HTERT RPE-1 (cell line): ENCODE measurements around the gene ZNF793.

ENCODE experiments used
- in situ Hi-C: fragments of 300-500 bp; cut with MboI; formaldehyde crosslinking; loops from 4 replicates; pipeline ENCODE4 v1.14.3; 2020; ENCODE audit warnings: low sequenced_read_pairs

ZNF793 gene

DNA sequence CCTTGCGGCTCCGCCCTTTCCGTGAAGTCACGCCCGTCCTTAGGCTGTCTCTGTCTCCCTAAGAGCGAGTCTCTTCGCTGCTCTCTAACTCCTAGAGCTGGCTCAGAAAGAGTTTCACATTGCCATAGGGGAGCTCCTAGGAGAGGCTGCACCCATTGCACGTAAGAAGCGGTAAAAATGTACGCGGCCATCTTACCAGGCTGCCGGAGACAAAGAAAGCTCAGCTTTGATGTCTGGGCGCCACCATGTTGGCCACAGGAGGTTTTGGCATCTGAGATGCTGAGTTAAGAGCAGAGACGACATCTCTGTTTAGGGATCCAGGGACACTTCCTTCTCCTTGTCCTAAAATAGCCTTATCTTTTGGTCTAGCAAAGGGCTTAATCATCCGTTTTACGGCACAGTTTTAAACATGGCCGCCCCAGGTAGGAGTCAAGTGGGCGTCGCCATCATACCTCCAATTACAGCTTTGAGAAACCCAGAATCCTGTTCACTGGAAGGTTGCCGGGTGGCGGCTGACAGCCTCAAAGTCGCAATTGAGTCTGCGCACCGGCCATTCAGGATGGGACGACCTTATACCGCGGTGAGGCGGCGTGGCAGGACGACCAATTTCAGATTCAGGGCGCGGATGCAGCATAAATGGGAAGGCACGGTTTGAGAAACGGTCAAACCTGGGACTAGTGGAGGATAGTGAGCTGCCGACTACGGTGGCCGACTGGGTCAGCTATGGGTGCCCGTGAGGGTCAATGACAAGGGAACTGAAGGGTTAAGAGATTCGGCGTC lies at the start of gene ZNF793:
TSS of gene ZNF793 (plus strand) at position 553 of the 780 bp plus-strand sequence. CDS start 16,501 bp downstream, outside the sequence.
- in situ Hi-C loops = no loop called here

- in situ Hi-C loops = no loop called here
Observed at GRCh38 chr19:37466277-37466797, 40.4 kb upstream of the ZNF793 start.

- in situ Hi-C loops = no loop called here
Observed at GRCh38 chr19:37466798-37467607, 39.7 kb upstream of the ZNF793 start, which contains the start of gene ZNF569. Gene ZNF569, minus strand, starts transcription at chr19:37467444. Its CDS starts 22,523 bp downstream, at chr19:37444921.

DNA sequence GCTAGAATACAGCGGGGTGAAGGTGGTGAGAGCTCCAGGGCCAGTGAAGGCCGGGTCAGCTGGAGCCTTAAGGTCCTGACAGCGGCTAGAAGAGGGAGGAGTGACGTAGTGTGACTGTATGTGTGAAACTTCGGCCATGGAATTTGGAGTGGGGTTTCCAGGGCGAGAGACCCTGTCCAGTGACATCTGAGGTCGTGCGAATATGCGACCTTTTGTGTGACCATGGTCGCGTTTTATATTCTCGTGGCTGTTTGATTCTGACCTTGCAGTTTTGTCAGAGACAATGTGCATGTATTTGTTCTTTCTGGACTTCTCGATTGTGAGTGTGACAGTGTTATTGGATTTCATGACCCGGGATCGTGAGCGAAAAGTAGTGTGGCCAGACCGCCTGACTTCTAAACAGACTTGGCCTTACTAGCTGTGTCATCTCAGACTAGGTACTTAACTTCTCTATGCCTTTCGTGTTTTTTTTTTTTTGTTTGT lies 39.1 kb upstream of the ZNF793 start:
- in situ Hi-C loops = no loop called here

DNA sequence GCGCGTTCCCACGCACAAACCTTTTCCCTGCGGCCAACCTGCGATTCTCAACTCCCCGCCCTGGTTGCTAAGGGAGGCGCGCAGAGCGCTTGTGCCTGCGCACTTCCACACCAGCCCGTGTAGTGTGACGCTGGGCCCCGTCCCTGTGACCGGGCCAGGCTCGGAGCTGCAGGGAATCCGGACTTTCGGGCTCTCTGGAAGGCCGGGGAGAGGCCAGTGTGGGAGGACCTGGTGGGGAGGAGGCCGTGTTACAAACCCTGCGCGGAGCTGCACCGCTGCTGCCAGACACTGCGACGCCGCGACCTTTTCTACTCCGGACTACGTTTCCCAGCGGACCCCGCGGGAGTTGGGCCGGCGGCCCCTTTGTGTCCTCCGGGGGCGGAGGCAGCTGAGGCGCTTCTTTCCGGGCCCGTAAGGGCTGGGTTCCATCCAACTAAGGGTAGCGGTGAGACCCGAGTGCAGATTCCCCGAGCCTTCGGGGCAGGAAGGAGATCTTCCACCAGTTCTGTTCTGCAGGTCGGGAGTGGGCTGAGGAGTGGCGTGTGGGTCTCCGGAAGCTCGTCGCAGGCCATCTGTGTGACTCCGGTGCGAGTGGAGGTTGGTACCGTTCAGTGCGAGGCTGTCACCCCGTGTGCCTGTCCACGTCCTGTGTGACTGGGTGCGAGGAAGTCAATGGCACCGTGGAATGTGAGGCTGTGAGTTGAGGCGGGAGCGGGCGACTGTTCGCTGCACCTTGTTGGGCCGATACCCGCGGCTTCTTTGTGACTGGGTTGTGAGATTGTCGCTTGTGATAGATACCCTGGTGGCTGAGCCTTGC lies 37.6 kb upstream of the ZNF793 start, which contains the start of gene ZNF570:
TSS of gene ZNF570 (plus strand) at position 396 of the 817 bp plus-strand sequence. CDS start 999 bp downstream, outside the sequence.
- in situ Hi-C loops = no loop called here

GRCh38 chr19:37470216-37470615 lies 36.5 kb upstream of the ZNF793 start:
- in situ Hi-C loops = no loop called here

GRCh38 chr19:37472165-37472564 lies 34.6 kb upstream of the ZNF793 start:
- in situ Hi-C loops = no loop called here

DNA sequence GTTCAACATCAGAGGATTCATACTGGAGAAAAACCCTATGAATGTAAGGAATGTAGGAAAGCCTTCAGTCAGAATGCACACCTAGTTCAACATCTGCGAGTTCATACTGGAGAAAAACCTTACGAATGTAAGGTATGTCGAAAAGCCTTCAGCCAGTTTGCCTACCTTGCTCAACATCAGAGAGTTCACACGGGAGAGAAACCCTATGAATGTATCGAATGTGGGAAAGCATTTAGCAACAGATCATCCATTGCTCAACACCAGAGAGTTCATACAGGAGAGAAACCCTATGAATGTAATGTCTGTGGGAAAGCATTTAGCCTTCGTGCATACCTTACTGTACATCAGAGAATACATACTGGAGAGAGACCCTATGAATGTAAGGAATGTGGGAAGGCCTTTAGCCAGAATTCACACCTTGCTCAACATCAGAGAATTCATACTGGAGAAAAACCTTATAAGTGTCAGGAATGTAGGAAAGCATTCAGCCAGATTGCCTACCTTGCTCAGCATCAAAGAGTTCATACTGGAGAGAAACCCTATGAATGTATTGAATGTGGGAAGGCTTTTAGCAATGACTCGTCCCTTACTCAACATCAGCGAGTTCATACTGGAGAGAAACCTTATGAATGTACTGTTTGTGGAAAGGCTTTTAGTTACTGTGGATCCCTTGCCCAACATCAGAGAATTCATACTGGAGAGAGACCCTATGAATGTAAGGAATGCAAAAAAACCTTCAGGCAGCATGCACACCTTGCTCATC lies 22.2 kb upstream of the ZNF793 start:
- in situ Hi-C loops = no loop called here

DNA sequence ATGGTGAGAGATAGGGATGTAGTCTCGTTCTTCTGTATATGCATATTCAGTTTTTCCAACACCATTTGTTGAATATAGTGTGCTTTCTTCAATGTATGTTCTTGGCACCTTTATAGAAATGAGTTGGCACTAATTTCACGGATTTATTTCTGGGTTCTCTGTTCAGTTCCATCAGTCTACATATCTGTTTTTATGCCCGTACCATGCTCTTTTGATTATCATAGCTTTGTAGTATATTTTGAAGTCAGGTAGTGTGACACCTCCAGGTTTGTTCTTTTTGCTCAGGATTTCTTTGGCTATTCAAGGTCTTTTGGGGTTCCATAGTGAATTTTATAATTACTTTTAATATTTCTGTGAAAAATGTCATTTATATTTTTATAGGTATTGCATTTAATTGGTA lies 14.5 kb upstream of the ZNF793 start:
- in situ Hi-C loops = no loop called here

GRCh38 chr19:37505958-37506386 lies 767 bp upstream of the ZNF793 start:
- in situ Hi-C loops = no loop called here

- in situ Hi-C loops = no loop called here
Observed at GRCh38 chr19:37507167-37507464, 377 bp downstream of the ZNF793 start.

GRCh38 chr19:37511186-37511585 lies 4.4 kb downstream of the ZNF793 start:
- in situ Hi-C loops = no loop called here

- in situ Hi-C loops = no loop called here
Observed at GRCh38 chr19:37511821-37512220, 5.1 kb downstream of the ZNF793 start.

GRCh38 chr19:37513397-37513796 lies 6.7 kb downstream of the ZNF793 start:
- in situ Hi-C loops = no loop called here

GRCh38 chr19:37519890-37520289 lies 13.2 kb downstream of the ZNF793 start:
- in situ Hi-C loops = no loop called here

- in situ Hi-C loops = no loop called here
Observed at GRCh38 chr19:37537391-37537947, 30.7 kb downstream of the ZNF793 start.

DNA sequence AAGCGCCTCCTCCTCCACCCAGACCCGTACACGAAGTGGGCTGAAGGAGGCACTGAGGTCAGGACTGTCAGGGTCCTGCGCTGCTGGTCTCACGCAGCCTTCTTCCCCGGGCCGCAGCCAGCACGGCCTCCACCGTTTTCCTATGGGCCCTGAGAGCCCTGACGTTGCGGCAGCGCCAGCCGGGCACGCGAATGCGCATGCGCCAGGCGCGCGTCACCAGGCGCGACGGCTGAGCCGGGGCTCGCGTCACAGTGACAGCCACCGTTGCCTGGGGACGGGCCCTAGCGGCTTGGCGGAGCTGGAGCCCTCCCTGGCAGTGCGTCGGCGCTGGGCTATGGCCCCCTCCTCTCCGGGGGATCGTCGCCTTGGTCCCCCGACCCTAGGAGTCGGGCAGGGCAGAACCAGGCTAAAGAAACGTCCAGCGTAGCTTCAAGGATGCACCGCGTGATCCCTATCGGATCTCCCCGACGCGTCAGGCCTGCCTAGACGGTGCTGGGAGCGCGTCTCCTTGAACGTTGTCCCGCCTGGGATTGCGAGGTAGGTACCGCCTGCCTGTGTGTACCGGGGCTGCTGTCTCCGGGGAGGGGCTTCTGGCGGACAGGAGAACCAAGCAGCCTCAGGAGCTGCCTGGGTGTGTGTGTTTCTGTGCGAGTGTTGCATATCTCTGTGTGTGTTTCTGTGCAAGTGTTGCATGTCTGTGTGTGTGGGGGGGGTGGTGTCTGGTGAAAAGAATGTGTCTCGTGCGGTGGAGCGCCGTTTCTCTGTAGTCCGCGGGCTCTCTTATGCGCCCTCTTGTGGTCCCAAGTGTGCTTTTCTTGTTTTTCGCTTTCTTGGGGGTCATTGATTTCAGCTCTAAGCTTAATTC lies 44.6 kb downstream of the ZNF793 start:
- in situ Hi-C loops = no loop called here

- in situ Hi-C loops = no loop called here
Observed at GRCh38 chr19:37563518-37563917, 56.8 kb downstream of the ZNF793 start.
